DND-41 (cell line): ENCODE data around the gene ATF6B.

ENCODE experiments used
- CTCF ChIP-seq: IDR thresholded peaks from 2 replicates; pipeline ENCODE4 v1.5.1; 2012; ENCODE audit warnings: borderline replicate concordance, low read length, moderate library complexity, mild to moderate bottlenecking; ENCODE audit not compliant: poor library complexity, severe bottlenecking; ENCODE audit errors: extremely low read depth
- EZH2 ChIP-seq: IDR thresholded peaks from 3 replicates; pipeline ENCODE4 v1.6.1; 2012; ENCODE audit warnings: borderline replicate concordance, low read depth, mild to moderate bottlenecking, moderate library complexity, low read length, inconsistent platforms; ENCODE audit not compliant: severe bottlenecking

DNA sequence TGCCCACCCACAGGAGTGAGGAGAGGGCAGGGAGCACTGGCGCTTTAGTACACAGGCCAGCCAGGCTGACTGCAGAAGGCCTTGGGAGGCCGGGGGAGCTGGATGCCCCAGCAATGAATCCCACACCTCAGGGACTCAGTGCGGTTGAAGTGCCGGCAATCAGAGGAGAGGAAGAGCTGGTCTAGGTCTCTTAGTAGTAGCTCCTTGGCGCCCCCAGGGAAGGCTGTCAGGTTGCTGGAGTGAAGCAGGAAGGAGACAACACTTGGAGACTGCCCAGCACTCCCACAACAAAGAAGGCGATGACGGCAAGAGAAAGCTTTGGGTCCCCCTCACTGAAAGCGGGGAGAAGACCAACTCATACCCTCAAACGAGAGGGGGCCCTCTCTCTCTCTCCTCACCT, 10.6 kb downstream of the ATF6B start:
- TF ChIP-seq CTCF = no peak
- no peak for TF ChIP-seq EZH2
